ENCODE data around the gene ASCL4. TPM values are rescaled to one million over a fixed set of nuclear protein-coding genes. Genes with fewer than 3 reads are reported as not detected.
"Not testable (repeated sequence)": the region's sequence is repeated elsewhere in the genome, so short reads cannot be mapped to it uniquely, and the experiment has no call there.

Gene ASCL4, protein sequence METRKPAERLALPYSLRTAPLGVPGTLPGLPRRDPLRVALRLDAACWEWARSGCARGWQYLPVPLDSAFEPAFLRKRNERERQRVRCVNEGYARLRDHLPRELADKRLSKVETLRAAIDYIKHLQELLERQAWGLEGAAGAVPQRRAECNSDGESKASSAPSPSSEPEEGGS
- total RNA-seq (2021) (not detected in 3 replicates), Bru-seq, nascent RNA (not detected)
- long read RNA-seq, experiment 1: 0 reads
- long read RNA-seq, experiment 2: 0 reads
- long read RNA-seq, experiment 3: 0 reads

DNA sequence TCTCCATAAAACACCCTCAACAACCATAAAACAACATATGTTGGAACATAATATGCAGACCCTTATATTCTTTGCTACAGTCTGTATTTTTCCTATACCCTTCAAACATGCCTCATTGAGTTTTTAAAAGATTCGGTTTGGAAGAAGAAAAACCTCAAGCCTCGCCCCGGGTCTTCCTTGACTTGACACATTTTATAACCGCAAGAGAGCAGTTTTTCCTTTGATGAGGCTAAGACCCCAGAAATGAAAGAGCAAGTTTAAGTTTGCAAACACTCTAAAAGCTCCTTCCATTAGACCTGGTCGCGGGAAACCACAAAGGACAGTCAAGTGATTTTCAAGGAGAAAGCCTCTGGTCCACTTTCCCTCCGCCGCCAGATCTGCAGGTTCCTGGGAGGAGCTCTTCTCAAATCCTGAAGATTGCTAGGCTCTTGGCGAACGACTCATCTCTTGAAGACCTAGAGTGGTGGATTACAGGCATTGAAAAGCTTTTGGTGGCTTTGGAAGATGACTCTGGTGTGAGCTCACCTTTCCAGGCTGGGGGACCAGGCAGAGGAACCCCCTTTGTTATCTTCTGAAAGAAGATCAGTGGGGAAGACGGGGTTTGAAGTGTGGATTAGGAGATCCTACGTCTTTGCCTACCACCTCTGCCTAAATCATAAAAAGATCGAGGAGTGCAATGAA lies at the start of gene ASCL4:
TSS of gene ASCL4 (plus strand) at position 356 of the 681 bp plus-strand sequence. CDS start 515 bp downstream, outside the sequence.
- Mint-ChIP-seq H3K27me3 (ENCODE audit: low read depth) (peaks cover 88% of the 10 kb centered on the region), H3K27ac (no peak within 1 kb of the TSS), H3K36me3 (no peaks in the 10 kb centered on the region), H3K4me3 (peak within 1 kb of the TSS; percentile 63), H3K4me1 (peaks cover 11% of the 10 kb centered on the region; the same call in 1 of the 2 replicates), H3K9me3 (no peaks in the 10 kb centered on the region)
- TF ChIP-seq, protein P1, sequence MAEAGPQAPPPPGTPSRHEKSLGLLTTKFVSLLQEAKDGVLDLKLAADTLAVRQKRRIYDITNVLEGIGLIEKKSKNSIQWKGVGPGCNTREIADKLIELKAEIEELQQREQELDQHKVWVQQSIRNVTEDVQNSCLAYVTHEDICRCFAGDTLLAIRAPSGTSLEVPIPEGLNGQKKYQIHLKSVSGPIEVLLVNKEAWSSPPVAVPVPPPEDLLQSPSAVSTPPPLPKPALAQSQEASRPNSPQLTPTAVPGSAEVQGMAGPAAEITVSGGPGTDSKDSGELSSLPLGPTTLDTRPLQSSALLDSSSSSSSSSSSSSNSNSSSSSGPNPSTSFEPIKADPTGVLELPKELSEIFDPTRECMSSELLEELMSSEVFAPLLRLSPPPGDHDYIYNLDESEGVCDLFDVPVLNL (CRISPR knock-in tag; IDR thresholded peaks at IDR 0.05; ENCODE audit: borderline replicate concordance, low read depth): no peak
- no peak for TF ChIP-seq ZNF121 (CRISPR knock-in tag; IDR thresholded peaks at IDR 0.05)
- TF ChIP-seq, protein P2, sequence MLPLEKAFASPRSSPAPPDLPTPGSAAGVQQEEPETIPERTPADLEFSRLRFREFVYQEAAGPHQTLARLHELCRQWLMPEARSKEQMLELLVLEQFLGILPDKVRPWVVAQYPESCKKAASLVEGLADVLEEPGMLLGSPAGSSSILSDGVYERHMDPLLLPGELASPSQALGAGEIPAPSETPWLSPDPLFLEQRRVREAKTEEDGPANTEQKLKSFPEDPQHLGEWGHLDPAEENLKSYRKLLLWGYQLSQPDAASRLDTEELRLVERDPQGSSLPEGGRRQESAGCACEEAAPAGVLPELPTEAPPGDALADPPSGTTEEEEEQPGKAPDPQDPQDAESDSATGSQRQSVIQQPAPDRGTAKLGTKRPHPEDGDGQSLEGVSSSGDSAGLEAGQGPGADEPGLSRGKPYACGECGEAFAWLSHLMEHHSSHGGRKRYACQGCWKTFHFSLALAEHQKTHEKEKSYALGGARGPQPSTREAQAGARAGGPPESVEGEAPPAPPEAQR (CRISPR knock-in tag; IDR thresholded peaks at IDR 0.05): no peak
- TF ChIP-seq, protein P3, sequence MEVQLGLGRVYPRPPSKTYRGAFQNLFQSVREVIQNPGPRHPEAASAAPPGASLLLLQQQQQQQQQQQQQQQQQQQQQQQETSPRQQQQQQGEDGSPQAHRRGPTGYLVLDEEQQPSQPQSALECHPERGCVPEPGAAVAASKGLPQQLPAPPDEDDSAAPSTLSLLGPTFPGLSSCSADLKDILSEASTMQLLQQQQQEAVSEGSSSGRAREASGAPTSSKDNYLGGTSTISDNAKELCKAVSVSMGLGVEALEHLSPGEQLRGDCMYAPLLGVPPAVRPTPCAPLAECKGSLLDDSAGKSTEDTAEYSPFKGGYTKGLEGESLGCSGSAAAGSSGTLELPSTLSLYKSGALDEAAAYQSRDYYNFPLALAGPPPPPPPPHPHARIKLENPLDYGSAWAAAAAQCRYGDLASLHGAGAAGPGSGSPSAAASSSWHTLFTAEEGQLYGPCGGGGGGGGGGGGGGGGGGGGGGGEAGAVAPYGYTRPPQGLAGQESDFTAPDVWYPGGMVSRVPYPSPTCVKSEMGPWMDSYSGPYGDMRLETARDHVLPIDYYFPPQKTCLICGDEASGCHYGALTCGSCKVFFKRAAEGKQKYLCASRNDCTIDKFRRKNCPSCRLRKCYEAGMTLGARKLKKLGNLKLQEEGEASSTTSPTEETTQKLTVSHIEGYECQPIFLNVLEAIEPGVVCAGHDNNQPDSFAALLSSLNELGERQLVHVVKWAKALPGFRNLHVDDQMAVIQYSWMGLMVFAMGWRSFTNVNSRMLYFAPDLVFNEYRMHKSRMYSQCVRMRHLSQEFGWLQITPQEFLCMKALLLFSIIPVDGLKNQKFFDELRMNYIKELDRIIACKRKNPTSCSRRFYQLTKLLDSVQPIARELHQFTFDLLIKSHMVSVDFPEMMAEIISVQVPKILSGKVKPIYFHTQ (CRISPR knock-in tag; IDR thresholded peaks at IDR 0.05): no peak
- TF ChIP-seq, protein P4, sequence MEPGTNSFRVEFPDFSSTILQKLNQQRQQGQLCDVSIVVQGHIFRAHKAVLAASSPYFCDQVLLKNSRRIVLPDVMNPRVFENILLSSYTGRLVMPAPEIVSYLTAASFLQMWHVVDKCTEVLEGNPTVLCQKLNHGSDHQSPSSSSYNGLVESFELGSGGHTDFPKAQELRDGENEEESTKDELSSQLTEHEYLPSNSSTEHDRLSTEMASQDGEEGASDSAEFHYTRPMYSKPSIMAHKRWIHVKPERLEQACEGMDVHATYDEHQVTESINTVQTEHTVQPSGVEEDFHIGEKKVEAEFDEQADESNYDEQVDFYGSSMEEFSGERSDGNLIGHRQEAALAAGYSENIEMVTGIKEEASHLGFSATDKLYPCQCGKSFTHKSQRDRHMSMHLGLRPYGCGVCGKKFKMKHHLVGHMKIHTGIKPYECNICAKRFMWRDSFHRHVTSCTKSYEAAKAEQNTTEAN (CRISPR knock-in tag; IDR thresholded peaks at IDR 0.05): no peak
- no peak for TF ChIP-seq KAT7 (CRISPR knock-in tag; IDR thresholded peaks at IDR 0.05; ENCODE audit: borderline replicate concordance)
- TF ChIP-seq TCF7 (CRISPR knock-in tag; IDR thresholded peaks at IDR 0.05; ENCODE audit: low read depth): no peak
- TF ChIP-seq, protein P5, sequence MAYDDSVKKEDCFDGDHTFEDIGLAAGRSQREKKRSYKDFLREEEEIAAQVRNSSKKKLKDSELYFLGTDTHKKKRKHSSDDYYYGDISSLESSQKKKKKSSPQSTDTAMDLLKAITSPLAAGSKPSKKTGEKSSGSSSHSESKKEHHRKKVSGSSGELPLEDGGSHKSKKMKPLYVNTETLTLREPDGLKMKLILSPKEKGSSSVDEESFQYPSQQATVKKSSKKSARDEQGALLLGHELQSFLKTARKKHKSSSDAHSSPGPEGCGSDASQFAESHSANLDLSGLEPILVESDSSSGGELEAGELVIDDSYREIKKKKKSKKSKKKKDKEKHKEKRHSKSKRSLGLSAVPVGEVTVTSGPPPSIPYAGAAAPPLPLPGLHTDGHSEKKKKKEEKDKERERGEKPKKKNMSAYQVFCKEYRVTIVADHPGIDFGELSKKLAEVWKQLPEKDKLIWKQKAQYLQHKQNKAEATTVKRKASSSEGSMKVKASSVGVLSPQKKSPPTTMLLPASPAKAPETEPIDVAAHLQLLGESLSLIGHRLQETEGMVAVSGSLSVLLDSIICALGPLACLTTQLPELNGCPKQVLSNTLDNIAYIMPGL (CRISPR knock-in tag; IDR thresholded peaks at IDR 0.05): no peak
- TF ChIP-seq RELA (CRISPR knock-in tag; IDR thresholded peaks at IDR 0.05; ENCODE audit: borderline replicate concordance): no peak
- no peak for TF ChIP-seq CREM (CRISPR knock-in tag; IDR thresholded peaks at IDR 0.05)
- no peak for TF ChIP-seq JAZF1 (CRISPR knock-in tag; IDR thresholded peaks at IDR 0.05)
- TF ChIP-seq PRRX2 (CRISPR knock-in tag; IDR thresholded peaks at IDR 0.05): no peak
- TF ChIP-seq ZNF416 (CRISPR knock-in tag; IDR thresholded peaks at IDR 0.05): no peak
- TF ChIP-seq GRHL2 (CRISPR knock-in tag; IDR thresholded peaks at IDR 0.05; ENCODE audit: insufficient replicate concordance, severe bottlenecking): no peak
- DNase-seq (ENCODE audit: low spot score): no peak
- no peak for ATAC-seq
- ChIA-PET CTCF (interaction anchor here (0.9 to 2.7 kb wide), 8 partner anchors 63 to 144 kb away, joined by 3 to 15 read pairs (median 4); no protein-coding TSS in a partner anchor), POLR2A (no interaction called here)

DNA sequence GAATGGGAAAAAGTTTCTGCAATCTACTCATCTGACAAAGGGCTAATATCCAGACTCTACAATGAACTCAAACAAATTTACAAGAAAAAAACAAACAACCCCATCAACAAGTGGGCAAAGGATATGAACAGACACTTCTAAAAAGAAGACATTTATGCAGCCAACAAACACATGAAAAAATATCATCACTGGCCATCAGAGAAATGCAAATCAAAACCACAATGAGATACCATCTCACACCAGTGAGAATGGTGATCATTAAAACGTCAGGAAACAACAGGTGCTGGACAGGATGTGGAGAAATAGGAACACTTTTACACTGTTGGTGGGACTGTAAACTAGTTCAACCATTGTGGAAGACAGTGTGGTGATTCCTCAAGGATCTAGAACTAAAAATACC lies 47.2 kb upstream of the ASCL4 start:
- H3K4me1 Mint-ChIP-seq; DNase-seq (ENCODE audit: low spot score); H3K4me3 Mint-ChIP-seq; ATAC-seq; CTCF ChIA-PET; POLR2A ChIA-PET; H3K27ac Mint-ChIP-seq: not testable (repeated sequence)
- Mint-ChIP-seq H3K27me3 (ENCODE audit: low read depth) (peaks cover 11% of the 10 kb centered on the region; the same call in 1 of the 2 replicates), H3K9me3 (peaks cover 25% of the 10 kb centered on the region), H3K36me3 (peaks cover 20% of the 10 kb centered on the region)

DNA sequence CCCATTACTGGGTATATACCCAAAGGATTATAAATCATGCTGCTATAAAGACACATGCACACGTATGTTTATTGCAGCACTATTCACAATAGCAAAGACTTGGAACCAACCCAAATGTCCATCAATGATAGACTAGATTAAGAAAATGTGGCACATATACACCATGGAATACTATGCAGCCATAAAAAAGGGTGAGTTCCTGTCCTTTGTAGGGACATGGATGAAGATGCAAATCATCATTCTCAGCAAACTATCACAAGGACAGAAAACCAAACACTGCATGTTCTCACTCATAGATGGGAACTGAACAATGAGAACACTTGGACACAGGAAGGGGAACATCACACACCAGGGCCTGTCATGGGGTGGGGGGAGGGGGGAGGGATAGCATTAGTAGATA lies 46.8 kb upstream of the ASCL4 start:
- H3K4me1 Mint-ChIP-seq; POLR2A ChIA-PET; H3K4me3 Mint-ChIP-seq; H3K27ac Mint-ChIP-seq; DNase-seq (ENCODE audit: low spot score); ATAC-seq; CTCF ChIA-PET: not testable (repeated sequence)
- Mint-ChIP-seq H3K9me3 (peaks cover 21% of the 10 kb centered on the region), H3K36me3 (peaks cover 15% of the 10 kb centered on the region), H3K27me3 (ENCODE audit: low read depth) (peaks cover 11% of the 10 kb centered on the region; the same call in 1 of the 2 replicates)
